Fibroblast of villous mesenchyme (primary cell): ENCODE results near the gene CAMK2A. TPM values are rescaled to one million over a fixed set of nuclear protein-coding genes. Genes with fewer than 3 reads are reported as not detected.

ENCODE experiments used
- DNase-seq: peaks from one replicate; pipeline ENCODE4 v3.0.0-alpha.2; 2010; ENCODE audit warnings: low read depth
- H3K4me3 ChIP-seq: 2 replicates; pipeline ENCODE4 v1.5.1; 2011; ENCODE audit warnings: low read depth, mild to moderate bottlenecking, low read length
- total RNA-seq: library from RNA; depleted of rRNA; stranded (reverse); fragments of >200 nt; gene quantifications from 2 replicates; pipeline ENCODE4 v1.2.3, GENCODE V29; 2012
- TF ChIP-seq, protein P1 (sequence below): IDR thresholded peaks from 2 replicates; pipeline ENCODE4 v1.5.1; 2012; ENCODE audit warnings: low read depth, mild to moderate bottlenecking, low read length; ENCODE audit not compliant: insufficient read depth

The CAMK2A gene
- total RNA-seq, 1 donor = 1.3 TPM

DNA sequence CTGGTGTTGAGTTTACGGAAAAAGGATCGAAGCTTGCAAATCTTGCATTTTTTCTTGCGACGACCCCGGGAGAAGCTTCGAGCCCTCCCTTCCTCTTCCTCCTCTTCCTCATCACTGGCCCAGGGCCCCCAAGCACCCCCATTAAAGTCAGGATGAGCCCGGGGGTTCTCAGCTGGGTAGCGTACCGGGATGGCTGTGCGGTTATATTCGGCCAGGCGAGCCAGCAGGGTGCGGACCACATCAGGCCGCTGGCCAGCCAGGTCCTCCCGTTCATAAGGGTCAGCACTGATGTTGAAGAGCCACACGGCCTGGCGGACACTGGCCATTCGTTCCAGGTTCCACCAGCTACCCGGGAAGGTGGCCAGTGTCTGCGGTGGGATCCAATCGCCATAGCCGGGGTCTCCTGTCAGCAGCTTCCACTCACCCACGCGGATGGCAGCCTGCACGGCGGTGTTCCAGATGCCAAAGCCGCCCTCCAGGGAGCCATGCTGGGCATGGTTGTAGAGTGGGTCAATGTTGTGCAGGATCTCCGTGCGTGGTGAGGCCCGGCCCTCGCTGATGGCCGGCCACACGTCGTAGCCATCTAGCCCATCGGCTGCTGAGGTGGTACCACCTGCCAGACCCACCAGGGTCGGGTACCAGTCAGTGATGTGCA lies 7.8 kb upstream of the CAMK2A start:
- H3K4me3 ChIP-seq = no peak overlapping the region
- TF ChIP-seq, protein P1, sequence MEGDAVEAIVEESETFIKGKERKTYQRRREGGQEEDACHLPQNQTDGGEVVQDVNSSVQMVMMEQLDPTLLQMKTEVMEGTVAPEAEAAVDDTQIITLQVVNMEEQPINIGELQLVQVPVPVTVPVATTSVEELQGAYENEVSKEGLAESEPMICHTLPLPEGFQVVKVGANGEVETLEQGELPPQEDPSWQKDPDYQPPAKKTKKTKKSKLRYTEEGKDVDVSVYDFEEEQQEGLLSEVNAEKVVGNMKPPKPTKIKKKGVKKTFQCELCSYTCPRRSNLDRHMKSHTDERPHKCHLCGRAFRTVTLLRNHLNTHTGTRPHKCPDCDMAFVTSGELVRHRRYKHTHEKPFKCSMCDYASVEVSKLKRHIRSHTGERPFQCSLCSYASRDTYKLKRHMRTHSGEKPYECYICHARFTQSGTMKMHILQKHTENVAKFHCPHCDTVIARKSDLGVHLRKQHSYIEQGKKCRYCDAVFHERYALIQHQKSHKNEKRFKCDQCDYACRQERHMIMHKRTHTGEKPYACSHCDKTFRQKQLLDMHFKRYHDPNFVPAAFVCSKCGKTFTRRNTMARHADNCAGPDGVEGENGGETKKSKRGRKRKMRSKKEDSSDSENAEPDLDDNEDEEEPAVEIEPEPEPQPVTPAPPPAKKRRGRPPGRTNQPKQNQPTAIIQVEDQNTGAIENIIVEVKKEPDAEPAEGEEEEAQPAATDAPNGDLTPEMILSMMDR = no peak
- DNase-seq = no peak

DNA sequence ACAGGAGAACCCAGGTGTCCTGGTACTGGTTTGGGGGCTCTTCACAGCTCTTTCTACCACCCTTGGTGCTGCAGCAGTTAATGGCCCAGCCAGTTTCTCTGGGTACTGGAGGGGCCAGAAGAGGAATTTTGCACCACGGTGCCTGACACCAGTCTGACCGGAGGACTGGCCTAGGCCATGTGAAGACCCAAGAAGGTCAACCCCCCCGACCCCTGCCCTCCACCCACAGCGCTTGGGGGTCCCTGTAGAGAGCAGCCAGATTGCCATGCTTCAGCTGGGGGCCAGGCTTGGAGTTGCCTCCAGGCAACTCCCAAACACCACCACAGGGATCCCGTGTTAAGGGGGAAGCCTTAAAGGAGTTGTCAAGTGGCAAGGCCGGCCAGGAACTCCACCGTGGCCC lies 6.9 kb upstream of the CAMK2A start:
- TF ChIP-seq, protein P1 = no peak

DNA sequence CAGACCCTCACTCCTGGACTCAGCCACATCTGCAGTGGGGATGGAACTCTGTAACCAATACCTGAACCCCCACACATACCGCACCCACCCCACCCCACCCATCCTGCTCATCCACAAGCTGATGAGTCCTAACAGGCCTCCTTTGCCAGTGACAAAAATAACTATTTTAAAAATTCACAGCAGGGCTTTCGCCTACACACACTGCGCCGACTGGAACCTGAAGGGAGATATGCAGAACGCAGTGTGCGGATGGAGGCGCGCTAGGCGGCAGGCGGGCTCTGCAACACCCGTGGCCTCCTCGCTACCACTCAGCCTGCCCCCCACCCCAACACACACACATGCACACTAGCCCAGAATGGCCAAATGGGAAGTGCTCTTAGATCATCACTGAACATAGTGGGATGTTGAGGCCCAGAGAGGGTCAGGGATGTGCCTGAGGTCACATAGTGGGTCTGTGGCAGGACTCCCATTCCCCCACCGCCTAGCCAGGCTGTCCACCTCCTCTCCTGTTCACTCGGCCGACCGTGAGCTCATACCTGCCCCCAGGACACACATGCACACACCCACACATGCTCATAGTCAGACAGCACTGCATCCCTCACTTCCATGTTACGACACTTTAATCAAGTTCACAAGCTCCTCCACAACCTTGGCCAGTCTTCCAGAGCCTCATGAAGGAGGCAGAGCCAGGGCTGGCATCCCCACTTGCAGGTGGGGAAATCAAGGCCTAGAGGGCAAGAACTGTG lies 6.3 kb upstream of the CAMK2A start:
- H3K4me3 ChIP-seq = no peak overlapping the region
- DNase-seq = no peak
- TF ChIP-seq, protein P1 = no peak

More for the DNA sequence above, 6.9 kb upstream of the CAMK2A start:
- no peak for DNase-seq
- no peak overlapping the region for H3K4me3 ChIP-seq

DNA sequence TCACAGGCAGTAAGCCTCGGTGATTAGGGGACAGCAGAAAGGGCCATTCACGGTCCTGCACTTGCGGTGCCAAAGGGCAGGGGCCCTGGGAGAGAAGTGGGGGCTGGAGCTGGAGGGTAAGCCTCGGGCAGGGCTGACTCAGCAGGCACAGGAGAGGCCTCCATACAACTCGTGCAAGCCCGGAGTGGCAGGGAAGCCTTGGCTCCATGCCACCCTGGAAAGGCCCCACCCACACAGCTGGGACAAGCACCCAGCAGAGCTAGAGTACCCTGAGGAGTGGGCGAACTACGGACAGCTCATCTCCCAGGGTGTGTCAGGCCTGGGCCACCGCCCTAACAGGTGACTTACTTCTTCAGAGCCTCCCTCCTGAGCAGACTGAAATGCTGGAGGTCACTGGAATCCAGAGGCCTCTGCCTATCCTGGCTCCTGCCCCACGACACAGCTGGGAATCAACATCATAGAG lies 5.6 kb upstream of the CAMK2A start:
- peak; percentile 79 for DNase-seq
- H3K4me3 ChIP-seq = no peak overlapping the region
- TF ChIP-seq, protein P1 = no peak

DNA sequence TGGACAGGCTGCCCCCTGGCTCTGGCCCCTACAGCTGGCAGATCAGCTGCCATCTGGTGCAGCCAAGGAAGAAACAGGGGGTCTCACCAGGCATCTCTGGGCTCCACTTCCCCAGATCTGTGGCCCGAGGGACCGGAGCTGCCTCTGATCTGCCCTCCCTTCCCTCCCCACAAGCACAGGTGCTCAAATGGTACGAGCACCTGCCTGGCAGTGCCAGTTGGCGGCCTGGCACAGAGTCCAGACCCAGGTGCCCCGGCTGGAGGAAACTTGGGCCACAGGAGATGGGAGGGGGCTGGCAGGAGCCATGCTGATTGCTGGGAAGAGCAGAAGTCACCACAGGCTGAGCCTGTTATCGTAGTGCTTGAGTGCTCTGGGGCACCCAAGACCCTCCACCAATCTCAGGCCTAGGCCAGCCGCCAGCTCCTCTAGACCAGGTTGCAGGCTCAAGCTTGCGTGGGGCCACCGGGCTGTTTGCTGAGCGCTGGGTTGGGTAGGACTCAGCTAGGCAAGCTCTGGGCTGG lies 5.0 kb upstream of the CAMK2A start:
- TF ChIP-seq, protein P1 = no peak
- DNase-seq = no peak
- no peak overlapping the region for H3K4me3 ChIP-seq

DNA sequence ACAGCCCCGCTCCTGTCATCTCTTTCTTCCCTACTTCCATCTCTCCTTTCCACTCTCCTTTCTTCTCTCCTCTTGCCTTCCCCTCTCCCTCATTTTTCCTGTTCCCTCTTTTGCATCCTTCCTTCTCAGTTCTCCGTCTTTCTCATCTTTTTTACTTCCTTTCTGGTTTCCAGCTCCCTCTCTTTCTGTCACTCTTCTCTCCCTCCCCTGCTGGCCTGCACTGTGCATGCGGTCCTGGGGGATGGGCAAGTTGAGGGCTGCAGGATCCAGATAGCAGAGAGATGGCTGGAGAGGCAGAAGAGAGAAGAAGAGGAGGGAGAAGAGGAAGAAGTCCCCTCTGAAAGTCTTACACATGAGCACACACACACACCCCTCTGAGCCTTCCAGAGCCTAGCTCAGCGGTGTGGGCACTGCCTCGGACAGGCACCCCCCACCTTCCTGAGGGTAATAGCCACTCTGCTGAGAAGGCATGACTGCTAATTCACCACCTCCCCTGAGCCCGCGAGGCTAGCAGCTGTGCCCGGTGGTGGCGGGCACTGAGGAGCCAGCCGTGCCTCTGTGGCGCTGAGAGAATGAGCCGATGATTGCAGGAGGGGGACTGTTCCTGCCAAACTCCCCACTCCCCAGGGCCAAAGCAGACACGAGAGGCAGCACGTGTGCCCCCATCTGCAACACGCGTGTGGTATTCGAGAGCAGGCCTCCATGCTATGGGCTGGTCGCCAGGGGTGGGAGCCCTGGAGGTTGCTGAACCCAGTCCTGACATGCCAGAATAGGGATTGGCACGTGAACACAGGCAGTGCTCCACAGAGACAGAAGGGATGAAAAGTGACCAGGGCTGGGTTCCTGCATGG lies 3.7 kb upstream of the CAMK2A start:
- TF ChIP-seq, protein P1 = no peak
- no peak overlapping the region for H3K4me3 ChIP-seq
- no peak for DNase-seq
